Prostate gland (tissue), 2 donors: ENCODE measurements around the gene PRDM11.

Source experiments
- POLR2A ChIP-seq: fragments of 450-650 bp; IDR thresholded peaks from one replicate; pipeline ENCODE4 v1.6.1; 2016; ENCODE audit warnings: antibody characterized with exemption, mild to moderate bottlenecking
- POLR2AphosphoS5 ChIP-seq: sonication (generic); formaldehyde crosslinking; IDR thresholded peaks from one replicate; pipeline ENCODE4 v1.6.1; 2017; ENCODE audit warnings: antibody characterized with exemption
- TF ChIP-seq, protein P1 (sequence below), 4 experiments: fragments of 200-600 bp in 2 of 4; fragments of 450-650 bp in 2 of 4; sonication (generic) in 2 of 4; IDR thresholded peaks; 1 replicate in 3 of 4; 2 replicates in 1 of 4; pipeline ENCODE4 v1.5.1; 2016 to 2019; ENCODE audit warnings: antibody characterized with exemption in 4 of 4, mild to moderate bottlenecking in 2 of 4, moderate library complexity in 2 of 4

DNA sequence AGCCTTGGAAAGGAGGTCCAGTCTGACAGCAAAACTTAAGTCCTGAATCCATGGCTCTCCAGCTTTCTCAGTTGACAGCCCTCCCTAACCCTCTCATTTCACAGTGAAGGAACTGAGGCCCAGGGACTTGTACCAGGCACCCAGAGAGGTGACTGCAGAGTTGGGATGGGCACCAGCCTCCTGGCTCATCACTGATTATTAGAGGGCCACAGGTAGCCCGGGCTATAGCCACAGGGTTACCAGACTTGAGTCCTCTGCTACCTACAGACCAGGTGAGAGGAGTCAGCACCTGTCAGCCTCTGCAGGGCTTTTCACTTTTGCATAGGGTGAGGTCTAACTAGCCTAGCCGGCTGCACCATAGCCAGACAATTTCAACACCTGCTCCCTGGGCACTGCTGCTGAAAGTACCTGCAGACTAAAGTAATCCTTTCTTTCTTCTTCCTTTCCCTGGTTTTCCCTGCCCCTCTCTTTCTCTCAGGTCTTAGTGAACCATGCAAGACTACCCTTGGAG, 102.1 kb downstream of the PRDM11 start:
- TF ChIP-seq, protein P1, sequence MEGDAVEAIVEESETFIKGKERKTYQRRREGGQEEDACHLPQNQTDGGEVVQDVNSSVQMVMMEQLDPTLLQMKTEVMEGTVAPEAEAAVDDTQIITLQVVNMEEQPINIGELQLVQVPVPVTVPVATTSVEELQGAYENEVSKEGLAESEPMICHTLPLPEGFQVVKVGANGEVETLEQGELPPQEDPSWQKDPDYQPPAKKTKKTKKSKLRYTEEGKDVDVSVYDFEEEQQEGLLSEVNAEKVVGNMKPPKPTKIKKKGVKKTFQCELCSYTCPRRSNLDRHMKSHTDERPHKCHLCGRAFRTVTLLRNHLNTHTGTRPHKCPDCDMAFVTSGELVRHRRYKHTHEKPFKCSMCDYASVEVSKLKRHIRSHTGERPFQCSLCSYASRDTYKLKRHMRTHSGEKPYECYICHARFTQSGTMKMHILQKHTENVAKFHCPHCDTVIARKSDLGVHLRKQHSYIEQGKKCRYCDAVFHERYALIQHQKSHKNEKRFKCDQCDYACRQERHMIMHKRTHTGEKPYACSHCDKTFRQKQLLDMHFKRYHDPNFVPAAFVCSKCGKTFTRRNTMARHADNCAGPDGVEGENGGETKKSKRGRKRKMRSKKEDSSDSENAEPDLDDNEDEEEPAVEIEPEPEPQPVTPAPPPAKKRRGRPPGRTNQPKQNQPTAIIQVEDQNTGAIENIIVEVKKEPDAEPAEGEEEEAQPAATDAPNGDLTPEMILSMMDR (IDR thresholded peaks at IDR 0.05) = no peak
- TF ChIP-seq POLR2A (no peak), POLR2AphosphoS5 (no peak)
